NCI-H2196 (cell line): Measurements from ENCODE around the gene SUZ12.
"Not testable (repeated sequence)": the region's sequence is repeated elsewhere in the genome, so short reads cannot be mapped to it uniquely, and the experiment has no call there.

Experiments
- DNase-seq: peaks from one replicate; lab custom pipeline; 2025; ENCODE audit not compliant: unreplicated experiment; lab: John Stamatoyannopoulos, UW

SUZ12 gene

GRCh38 chr17:32040246-32040645, 103.4 kb downstream of the SUZ12 start:
- not testable (repeated sequence) for DNase-seq

GRCh38 chr17:32041306-32041875, 104.6 kb downstream of the SUZ12 start:
- DNase-seq = not testable (repeated sequence)

- not testable (repeated sequence) for DNase-seq
These were observed 105.5 kb downstream of the SUZ12 start for GRCh38 chr17:32042266-32042665.

- DNase-seq = not testable (repeated sequence)
These were observed 108.8 kb downstream of the SUZ12 start for GRCh38 chr17:32045611-32046010.

GRCh38 chr17:32047663-32048062, 110.9 kb downstream of the SUZ12 start:
- DNase-seq = not testable (repeated sequence)
